ENCODE data around the gene GLI3. TPM values are rescaled to one million over a fixed set of nuclear protein-coding genes. Genes with fewer than 3 reads are reported as not detected.

GLI3 gene
- total and polyA plus RNA-seq, 2 of the 4 experiments (the other 2 are of a cell fraction) = 1.3 to 3.9 TPM

DNA sequence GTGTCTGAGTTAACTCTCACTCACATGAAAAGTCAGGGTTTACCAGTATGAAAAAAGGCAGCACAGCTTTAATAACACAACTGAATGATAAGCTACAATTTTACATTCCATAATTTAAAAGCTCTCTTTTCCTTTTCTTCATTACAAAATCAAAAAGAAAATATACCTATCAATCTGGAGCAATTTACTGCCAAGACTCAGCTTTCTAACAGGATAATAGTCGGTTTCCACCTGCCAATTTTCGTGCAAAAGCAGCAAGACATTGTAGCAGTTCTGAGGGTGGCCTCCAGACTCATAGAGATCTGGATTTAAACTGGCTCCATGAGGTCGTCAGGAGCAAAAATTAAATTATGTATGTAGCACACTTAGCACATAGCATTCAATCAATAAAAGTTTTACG, 191.0 kb downstream of the GLI3 start:
- Histone ChIP-seq H2BK20ac (ENCODE audit: low read depth, low read length) (no peak overlapping the region), H3K4me2 (ENCODE audit: low read depth, low read length) (no peak overlapping the region), H3K4me3 (ENCODE audit: insufficient read depth, low read depth, low read length) (no peak overlapping the region), H3K27me3 (ENCODE audit: control insufficient read depth, insufficient read depth, low read length) (no peaks in the 10 kb centered on the region), H3K9ac (ENCODE audit: low read depth, low read length) (no peak overlapping the region), H4K5ac (ENCODE audit: low read depth, low read length) (no peak overlapping the region), H3K23ac (ENCODE audit: low read depth, low read length) (no peak overlapping the region), H2BK15ac (ENCODE audit: low read depth, low read length) (no peak overlapping the region), H2AK5ac (ENCODE audit: low read depth, low read length) (no peak overlapping the region), H4K91ac (ENCODE audit: insufficient read depth, low read depth, low read length) (no peak overlapping the region), H4K8ac (ENCODE audit: low read depth in 2 of 2, low read length in 2 of 2) (no peak overlapping the region), H3K56ac (ENCODE audit: extremely low read depth, insufficient read depth, low read length) (no peak overlapping the region), H3K36me3 (ENCODE audit: control insufficient read depth, insufficient read depth, low read length) (peaks cover 22% of the 10 kb centered on the region), H3K79me1 (ENCODE audit: low read depth in 1 of 2, low read length in 2 of 2) (no peaks in the 10 kb centered on the region), H2AK9ac (replicated peaks; ENCODE audit: low read depth, low read length, poor library complexity) (no peak overlapping the region), H3K4ac (ENCODE audit: low read depth, low read length) (no peak overlapping the region), H4K20me1 (ENCODE audit: insufficient read depth, low read length) (no peaks in the 10 kb centered on the region), H3K9me1 (ENCODE audit: insufficient read depth, low read length) (peaks cover 2% of the 10 kb centered on the region; the same call in 1 of the 2 replicates), H2AFZ (replicated peaks; ENCODE audit: low read length, poor library complexity) (no peak overlapping the region), H2BK120ac (ENCODE audit: low read depth, low read length) (no peak overlapping the region), H2BK5ac (ENCODE audit: low read depth, low read length, poor library complexity, severe bottlenecking) (no peak overlapping the region), H3K14ac (replicated peaks; ENCODE audit: low read depth, low read length) (no peak overlapping the region), H3K4me1 (ENCODE audit: control insufficient read depth, insufficient read depth, low read length) (0 out of 2 replicates have a peak, but pooled peaks cover 1% of the 10 kb centered on the region), H3K18ac (ENCODE audit: low read depth, low read length) (no peak overlapping the region), H3K9me3 (ENCODE audit: control insufficient read depth, insufficient read depth, low read length) (no peaks in the 10 kb centered on the region), H3K27ac (ENCODE audit: insufficient read depth, low read length) (no peak overlapping the region)
- no CpG with 5 or more reads among the region's 4 CpGs for WGBS, 2 experiments (ENCODE audit: extremely low coverage in 2 of 2, insufficient read length in 1 of 2)
- ChIA-PET POLR2A (ENCODE audit: unreplicated experiment) (no interaction called here), CTCF (no interaction called here)
- TF ChIP-seq, protein P1, sequence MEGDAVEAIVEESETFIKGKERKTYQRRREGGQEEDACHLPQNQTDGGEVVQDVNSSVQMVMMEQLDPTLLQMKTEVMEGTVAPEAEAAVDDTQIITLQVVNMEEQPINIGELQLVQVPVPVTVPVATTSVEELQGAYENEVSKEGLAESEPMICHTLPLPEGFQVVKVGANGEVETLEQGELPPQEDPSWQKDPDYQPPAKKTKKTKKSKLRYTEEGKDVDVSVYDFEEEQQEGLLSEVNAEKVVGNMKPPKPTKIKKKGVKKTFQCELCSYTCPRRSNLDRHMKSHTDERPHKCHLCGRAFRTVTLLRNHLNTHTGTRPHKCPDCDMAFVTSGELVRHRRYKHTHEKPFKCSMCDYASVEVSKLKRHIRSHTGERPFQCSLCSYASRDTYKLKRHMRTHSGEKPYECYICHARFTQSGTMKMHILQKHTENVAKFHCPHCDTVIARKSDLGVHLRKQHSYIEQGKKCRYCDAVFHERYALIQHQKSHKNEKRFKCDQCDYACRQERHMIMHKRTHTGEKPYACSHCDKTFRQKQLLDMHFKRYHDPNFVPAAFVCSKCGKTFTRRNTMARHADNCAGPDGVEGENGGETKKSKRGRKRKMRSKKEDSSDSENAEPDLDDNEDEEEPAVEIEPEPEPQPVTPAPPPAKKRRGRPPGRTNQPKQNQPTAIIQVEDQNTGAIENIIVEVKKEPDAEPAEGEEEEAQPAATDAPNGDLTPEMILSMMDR (conservative IDR thresholded peaks at IDR 0.05; ENCODE audit: low read depth, low read length) = no peak
- TF ChIP-seq MAFK (IDR thresholded peaks at IDR 0.05; ENCODE audit: low read depth, low read length) = no peak
- no peak for TF ChIP-seq RCOR1 (IDR thresholded peaks at IDR 0.05; ENCODE audit: insufficient replicate concordance, low read length)
- TF ChIP-seq CEBPB (IDR thresholded peaks at IDR 0.05; ENCODE audit: low read depth, low read length) = no peak
- TF ChIP-seq, protein P2, sequence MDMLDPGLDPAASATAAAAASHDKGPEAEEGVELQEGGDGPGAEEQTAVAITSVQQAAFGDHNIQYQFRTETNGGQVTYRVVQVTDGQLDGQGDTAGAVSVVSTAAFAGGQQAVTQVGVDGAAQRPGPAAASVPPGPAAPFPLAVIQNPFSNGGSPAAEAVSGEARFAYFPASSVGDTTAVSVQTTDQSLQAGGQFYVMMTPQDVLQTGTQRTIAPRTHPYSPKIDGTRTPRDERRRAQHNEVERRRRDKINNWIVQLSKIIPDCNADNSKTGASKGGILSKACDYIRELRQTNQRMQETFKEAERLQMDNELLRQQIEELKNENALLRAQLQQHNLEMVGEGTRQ (IDR thresholded peaks at IDR 0.05; ENCODE audit: low read depth, low read length) = no peak
- no peak for TF ChIP-seq NFE2L2 (IDR thresholded peaks at IDR 0.05; ENCODE audit: low read depth, low read length)
- TF ChIP-seq MAZ (IDR thresholded peaks at IDR 0.05; ENCODE audit: borderline replicate concordance, low read depth, low read length) = no peak
- no peak for TF ChIP-seq SMC3 (IDR thresholded peaks at IDR 0.05; ENCODE audit: low read depth, low read length)
- no peak for TF ChIP-seq CHD1 (IDR thresholded peaks at IDR 0.05; ENCODE audit: low read depth, low read length)
- TF ChIP-seq, protein P3, sequence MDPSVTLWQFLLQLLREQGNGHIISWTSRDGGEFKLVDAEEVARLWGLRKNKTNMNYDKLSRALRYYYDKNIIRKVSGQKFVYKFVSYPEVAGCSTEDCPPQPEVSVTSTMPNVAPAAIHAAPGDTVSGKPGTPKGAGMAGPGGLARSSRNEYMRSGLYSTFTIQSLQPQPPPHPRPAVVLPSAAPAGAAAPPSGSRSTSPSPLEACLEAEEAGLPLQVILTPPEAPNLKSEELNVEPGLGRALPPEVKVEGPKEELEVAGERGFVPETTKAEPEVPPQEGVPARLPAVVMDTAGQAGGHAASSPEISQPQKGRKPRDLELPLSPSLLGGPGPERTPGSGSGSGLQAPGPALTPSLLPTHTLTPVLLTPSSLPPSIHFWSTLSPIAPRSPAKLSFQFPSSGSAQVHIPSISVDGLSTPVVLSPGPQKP (IDR thresholded peaks at IDR 0.05; ENCODE audit: borderline replicate concordance, low read depth, low read length) = no peak
- no peak for TF ChIP-seq MXI1 (IDR thresholded peaks at IDR 0.05; ENCODE audit: borderline replicate concordance, low read depth, low read length)
- TF ChIP-seq BHLHE40 (IDR thresholded peaks at IDR 0.05; ENCODE audit: low read depth, low read length) = no peak
- no peak for TF ChIP-seq POLR2A (IDR thresholded peaks at IDR 0.05; ENCODE audit: low read depth, low read length)
- no peak for TF ChIP-seq FOS (IDR thresholded peaks at IDR 0.05; ENCODE audit: low read depth, low read length)
- no peak for TF ChIP-seq RAD21 (IDR thresholded peaks at IDR 0.05; ENCODE audit: low read length)
- in situ Hi-C loops (cut with MboI; ENCODE audit: low sequenced_read_pairs) (no loop called here), intact Hi-C loops (cut with micrococcal nuclease) (no loop called here), dilution Hi-C loops (cut with HindIII; ENCODE audit: low sequenced_read_pairs, unreplicated experiment) (no loop called here)
- no TSS peak for BruUV-seq (replicated peaks)
- no peak for ATAC-seq (ENCODE audit: low read depth)
- DNase-seq = no peak

Data from IMR-90 (cell line).